Sciatic nerve (tissue), 2 donors: ENCODE results near the gene CTNNA3. TPM values are rescaled to one million over a fixed set of nuclear protein-coding genes. Genes with fewer than 3 reads are reported as not detected.

Source experiments
- ATAC-seq: fragments of 200-7000 bp; cut with Tn5 transposase; one replicate; pipeline ENCODE4 v1.9.1; 2020; ENCODE audit warnings: mild to moderate bottlenecking, moderate library complexity
- DNase-seq: peaks from one replicate; pipeline ENCODE4 v3.0.0-alpha.2; 2020; ENCODE audit warnings: low spot score
- intact Hi-C: fragments of 100-400 bp; cut with DNase I; formaldehyde crosslinking; loops from one replicate; pipeline ENCODE4 v1.14.2; 2022
- total RNA-seq: library from RNA; stranded (reverse); fragmentation: NEBNext Ultra II Directional; extraction: Animal tissue kit (Norgen Biotek cat#: 25700); gene quantifications from one replicate; pipeline ENCODE4 v1.2.1, GENCODE V29; 2021
- donor health status: DM: no; HTN: no; CAD: no.
- donor health status: DM: no; HTN: no; CAD: no.

The CTNNA3 gene
- total RNA-seq, 1 donor from 2014 or later: 89.6 TPM

DNA sequence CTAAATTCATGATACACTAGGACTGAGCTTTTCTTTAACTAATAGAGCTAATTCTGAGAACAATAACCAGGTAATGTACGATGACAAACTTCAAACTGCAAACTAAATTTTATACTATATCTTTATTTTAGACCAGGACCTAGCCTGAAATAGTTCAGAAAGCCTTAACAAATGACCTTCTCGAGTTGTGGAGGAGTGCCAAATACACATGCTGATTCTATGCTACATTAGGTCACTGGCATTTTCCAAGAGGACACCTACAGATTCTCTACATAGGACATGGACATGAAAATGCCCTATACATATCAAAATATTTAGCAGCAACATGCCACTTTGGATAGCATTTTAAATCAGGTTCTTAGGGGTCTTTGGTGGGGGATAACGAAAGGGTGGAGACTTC, 814.2 kb downstream of the CTNNA3 start:
- DNase-seq (no peak), ATAC-seq (no peak)
- intact Hi-C loops: no loop called here

DNA sequence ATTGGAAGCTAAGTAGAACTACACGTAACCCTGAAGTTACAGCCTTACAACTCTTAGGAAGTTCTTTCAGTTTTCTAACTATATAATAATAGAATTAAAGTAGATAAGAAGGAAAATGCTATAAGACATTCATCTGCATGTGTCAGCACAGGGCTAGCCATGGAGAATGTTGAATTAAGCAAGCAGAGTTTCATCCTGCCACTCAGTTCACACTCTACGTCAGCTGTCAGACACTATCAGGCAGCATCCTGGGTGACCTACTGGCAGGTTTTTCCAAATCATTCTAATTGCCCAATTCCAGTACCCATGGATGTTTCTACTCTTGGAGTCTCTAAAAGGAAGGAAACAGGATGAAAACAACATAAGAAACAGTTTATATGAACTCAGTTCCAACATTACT, 815.2 kb downstream of the CTNNA3 start:
- intact Hi-C loops: no loop called here
- DNase-seq: no peak
- ATAC-seq: no peak

DNA sequence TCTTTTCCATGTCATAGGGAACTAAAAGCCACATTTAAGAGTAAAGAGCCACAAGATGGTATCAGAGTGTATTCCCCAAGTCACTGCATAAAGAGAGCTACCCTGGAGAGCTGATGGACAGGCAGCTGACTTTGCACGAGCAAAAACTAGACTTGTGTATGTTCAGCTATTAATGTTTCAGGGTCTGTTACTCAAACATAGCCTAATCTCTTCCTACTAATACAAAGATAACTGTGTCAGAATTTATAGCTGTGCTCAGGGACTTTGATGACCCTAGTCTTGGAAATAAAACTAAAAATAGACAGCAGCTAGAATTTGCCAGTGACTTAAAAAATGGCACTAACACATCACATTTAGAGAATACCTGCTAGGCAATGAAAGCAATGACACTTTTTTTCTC, 815.7 kb downstream of the CTNNA3 start:
- DNase-seq: no peak
- intact Hi-C loops: no loop called here
- ATAC-seq: no peak

DNA sequence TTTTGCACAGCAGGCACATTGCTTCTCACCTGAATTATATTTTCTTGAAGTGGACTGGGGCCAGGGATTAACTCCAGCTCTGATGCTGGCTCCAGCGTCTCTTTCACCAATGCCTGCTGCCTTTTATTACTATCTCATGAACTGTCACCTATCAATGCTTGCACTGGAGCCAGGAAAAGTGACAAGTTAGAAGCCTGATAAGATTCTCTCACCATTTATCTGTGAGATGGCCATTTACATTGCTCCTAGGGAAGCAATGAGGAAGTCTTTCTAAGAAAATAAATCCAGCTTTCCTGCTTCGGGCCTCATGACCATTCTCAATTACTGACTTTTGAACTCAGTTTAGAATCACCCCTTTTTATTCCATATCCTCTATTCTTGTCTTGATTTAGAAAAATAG, 818.6 kb downstream of the CTNNA3 start:
- ATAC-seq (no peak), DNase-seq (no peak)
- intact Hi-C loops: no loop called here

DNA sequence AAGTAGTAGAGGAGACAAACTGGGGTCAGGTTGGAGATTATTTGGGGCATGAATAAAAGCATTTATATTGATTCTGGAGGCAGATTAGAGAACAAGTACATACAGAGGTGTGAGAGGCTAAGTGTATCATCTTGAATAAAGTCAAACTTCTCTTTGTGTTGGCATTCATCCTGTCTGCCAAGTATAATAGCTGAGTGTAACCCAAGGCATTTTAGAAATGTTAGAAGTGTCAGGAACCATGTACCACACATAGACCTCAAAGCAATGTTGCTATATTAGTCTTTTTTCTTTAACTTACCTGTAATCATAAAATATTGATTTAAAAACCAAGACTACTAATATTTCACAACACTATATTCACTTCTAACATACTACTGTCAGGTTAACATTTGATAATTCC, 826.4 kb downstream of the CTNNA3 start:
- intact Hi-C loops: no loop called here
- DNase-seq (no peak), ATAC-seq (no peak)

DNA sequence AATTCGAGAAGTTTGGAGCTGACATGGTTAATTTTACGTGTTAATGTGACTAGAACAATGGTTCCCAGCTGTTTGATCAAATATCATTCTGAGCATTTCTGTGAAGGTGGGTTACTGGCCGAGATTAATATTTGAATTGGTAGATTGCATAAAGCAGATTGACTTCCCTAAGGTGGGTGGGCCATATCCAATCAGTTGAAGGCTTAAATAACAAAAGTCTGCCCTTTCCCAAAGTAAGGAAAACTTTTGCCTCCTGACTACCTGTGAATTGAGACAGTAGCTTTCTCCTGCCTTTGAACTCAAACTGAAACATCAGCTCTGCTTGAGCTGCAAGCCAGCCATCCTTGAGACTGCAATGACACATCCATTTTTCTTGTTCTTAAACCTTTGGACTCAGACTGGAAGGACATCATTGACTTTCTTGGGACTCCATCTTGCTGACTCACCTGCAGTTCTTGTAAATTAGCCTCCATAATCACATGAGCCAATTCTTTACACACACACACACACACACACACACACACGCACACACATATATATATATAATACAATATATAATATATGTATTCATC, 833.2 kb downstream of the CTNNA3 start:
- DNase-seq (no peak), ATAC-seq (no peak)
- intact Hi-C loops: no loop called here

DNA sequence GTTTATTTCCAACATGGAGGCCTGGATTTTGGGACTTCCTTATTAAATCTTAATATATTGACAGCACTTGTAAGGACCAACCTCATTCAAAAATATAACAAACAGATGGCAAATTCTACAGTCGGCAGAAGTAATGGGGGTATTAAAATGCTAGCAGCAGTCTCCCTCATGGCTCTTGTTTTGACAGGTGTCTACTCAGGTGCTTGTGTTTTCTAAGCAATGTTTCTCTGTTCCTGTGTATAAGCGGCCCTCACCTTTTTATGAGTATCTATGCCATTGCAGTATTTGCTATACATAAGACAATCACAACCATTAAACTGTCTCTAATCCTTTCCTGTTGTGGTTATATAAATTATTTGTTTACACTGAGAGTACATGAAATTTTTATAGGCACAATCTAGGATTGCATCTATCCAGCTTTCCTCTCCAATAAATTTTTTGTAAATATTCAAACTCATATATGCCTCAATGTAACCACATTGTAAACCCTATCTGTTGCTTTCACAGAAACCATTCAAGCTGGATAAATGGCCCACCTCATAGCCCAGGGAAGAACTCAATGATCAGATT, 835.5 kb downstream of the CTNNA3 start:
- no peak for ATAC-seq
- no peak for DNase-seq
- intact Hi-C loops: no loop called here

DNA sequence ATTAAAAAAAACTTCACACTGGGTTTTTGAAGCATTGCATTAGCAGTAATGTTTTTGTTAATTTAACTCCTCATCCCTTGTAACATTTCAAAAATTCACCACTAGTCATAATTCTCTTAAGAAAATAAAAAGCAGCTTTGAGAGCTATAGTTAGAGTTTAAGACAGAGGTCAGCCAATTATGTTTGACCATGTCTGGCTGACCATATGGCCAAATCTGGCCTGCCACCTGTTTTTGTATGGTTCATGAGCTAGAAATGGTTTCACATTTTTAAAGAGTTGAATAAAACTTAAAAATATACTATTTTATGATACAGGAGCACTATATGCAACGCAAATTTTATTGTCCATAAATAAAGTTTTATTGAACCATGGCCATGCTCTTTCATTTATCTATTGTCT, 843.2 kb downstream of the CTNNA3 start:
- no peak for ATAC-seq
- intact Hi-C loops: no loop called here
- DNase-seq: no peak

DNA sequence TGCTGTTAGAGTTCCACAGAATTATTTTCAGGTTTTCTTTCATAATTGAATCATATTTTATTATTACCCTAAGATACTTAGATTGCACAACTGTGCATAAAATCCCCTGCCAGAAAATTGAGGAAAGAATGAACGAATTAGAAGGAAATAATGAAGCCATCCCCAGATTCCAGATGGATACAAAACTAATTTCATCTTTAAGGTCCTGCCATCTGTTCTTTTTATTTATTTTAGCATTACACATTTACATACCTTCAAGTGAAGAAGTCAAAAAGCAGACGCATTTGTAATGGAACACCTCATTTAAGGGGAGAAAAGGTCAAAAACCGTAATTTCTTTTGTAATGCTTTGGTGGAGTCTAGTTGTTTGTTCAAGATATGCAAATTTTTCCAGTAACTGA, 847.1 kb downstream of the CTNNA3 start:
- intact Hi-C loops: no loop called here
- no peak for ATAC-seq

DNA sequence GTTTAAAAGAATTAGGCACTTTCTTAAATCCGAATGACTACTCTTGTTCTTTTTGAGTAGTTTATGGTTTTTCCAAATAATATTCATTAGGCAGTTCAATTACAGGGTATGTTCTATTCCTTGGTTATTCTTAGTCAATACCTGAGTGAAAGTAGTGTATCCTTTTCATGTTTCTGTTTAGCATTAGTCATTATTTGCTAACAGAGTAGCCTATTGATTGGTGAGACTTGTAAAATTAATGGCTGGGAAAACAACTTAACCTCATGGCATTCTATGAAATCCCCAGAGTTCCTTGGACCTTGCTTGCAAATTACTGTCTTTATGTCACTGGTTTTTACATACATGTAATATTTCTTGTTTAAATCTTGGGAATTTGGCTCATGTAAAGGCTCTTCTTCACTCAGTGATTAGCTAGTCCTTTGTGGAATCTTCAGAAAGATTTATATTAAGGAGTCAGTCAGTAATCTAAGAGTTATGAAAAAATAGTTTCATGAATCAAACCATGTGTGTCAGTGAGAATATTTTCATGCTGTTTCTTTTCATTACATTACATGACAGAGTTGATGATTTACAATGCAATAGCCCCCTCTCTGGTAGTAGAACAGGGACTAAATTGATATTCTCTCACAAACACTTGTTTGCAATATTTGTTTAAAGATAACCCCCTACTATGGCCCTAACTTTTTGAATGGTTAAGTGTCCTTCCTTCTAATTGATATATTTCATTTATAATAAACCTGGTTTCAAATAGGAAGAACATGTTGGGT, 851.6 kb downstream of the CTNNA3 start:
- DNase-seq (no peak), ATAC-seq (no peak)
- intact Hi-C loops: no loop called here

More for the DNA sequence above, 847.1 kb downstream of the CTNNA3 start:
- DNase-seq: no peak

DNA sequence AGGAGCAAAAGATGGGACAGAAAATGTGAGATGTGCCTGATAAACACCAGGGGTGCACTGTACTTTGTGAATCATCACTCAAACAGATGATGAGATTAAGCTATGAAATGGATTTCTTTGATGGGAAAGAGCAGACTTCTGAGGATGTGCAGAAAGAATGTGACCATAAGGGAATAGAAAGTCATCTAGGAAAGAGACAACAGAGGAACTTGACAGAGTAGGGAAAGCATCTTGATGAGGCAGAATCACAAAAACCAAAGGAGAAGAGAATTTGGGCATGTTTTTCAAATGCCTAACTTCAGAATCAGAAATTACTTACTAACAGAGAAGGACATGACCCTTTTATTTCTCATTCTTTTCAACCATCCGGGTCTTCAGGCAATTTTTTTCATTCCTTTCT, 852.6 kb downstream of the CTNNA3 start:
- intact Hi-C loops: no loop called here
- DNase-seq (no peak), ATAC-seq (no peak)

DNA sequence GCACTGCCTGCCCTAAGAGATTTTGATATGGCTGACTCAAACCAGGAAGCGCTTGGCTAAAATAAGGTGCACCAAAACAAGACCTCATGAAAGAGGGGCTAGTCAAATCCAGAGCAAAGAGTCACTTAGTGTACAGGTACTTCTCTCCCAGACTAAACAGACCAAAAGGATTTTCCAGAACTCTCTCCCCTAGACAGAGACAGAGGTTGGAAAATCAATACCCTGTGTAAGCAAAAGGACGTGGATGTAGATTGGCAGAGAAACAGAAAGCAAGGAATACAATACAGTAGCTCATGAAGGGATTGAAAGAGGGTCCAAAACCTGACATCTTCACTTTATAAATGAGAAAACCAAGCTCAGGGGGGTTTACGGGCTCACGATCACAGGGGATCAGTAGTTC, 853.1 kb downstream of the CTNNA3 start:
- ATAC-seq (no peak), DNase-seq (no peak)
- intact Hi-C loops: no loop called here

DNA sequence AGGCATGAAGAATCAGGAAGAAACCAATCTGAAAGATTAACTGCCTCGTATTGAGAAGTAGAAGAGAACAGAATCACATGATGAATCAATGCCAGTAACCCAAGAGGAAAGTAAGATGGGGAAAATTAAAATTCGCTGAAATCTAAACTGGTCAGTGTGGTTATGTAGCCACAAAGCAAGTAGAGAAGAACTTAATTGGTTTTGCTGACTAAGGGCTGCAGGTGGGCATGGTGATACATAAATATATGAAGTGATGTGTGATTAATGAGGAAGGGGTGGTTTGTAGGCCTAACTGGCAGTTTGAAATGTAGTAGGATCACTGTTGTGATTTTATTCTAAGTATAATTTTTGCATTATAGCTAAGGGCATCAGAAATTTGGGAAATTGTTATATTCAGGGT, 853.6 kb downstream of the CTNNA3 start:
- intact Hi-C loops: no loop called here
- ATAC-seq (no peak), DNase-seq (no peak)

DNA sequence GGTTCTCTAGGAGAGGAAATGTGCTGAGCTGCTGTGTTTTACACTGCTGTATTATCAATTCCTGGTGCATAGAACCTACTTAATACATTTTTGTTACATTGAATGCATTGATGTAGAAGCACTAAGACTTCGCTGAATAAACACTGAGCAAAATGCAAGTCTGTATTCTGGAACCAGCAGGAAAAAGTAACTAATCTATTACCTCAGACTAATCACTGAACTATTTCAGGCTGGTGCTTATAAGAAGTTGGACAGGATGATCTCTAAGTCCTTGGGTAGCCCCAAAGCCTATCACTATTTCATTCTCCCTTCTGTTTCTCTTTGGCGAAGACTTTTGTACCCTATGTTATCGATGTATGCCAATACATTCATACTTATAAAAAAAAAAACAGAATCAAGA, 857.3 kb downstream of the CTNNA3 start:
- ATAC-seq (no peak), DNase-seq (no peak)
- intact Hi-C loops: no loop called here

DNA sequence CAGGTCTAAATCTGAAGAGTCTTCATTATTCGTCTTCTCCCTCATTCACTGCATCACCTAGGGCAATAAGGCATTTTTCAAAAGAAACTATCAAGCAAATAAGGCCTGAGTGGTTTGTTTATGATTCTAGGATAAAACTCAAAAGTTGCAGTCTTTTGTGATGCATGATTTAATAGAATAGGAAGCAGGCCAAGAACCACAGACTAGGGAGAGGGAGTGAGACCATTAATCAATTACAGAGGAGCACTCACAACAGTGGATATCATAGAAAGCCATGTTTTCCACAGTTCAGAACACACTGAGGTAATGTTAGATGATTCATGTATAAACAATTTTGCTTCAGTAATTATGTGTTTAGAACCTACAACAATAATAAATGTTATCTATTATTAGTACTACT, 858.0 kb downstream of the CTNNA3 start:
- DNase-seq (no peak), ATAC-seq (no peak)
- intact Hi-C loops: no loop called here

DNA sequence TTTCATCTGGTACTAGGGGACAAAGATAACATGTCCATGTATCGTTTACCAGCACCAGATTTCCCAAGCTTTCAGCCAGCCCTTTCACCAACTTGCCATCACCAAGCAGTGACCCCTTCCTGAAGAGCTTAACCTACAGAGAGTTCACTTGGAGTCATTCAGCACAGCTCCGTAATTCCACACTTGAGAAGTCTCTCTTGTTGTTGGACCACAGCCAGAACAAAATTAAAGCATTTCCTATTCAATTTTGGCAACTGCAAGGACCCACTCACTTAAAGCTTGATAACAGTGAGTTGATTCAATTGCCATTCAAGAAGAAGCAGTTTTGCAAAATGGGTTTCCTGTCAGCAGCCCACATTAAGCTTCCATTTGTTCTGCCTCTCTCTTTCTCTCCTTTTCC, 858.7 kb downstream of the CTNNA3 start:
- no peak for ATAC-seq
- intact Hi-C loops: no loop called here

DNA sequence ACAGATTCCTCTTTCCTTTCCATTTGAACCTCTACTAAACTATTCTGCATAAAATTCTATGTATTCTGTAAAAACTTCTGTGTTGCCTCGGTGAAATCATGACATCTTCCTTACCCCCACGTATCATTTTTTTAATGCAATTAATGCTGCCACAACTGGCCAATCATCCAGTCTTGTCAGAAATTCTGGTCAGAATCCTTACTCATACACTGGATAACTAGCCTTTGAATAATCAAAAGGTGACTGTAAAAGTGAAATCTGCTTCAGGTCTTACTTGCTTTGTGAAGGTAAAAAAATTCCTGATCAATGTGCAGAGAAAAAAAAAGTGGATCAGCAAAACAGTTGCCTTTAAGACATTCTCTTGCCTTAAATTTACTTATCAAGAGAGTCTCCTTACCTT, 859.2 kb downstream of the CTNNA3 start:
- DNase-seq (no peak), ATAC-seq (no peak)
- intact Hi-C loops: no loop called here

More for the DNA sequence above, 858.7 kb downstream of the CTNNA3 start:
- DNase-seq: no peak

DNA sequence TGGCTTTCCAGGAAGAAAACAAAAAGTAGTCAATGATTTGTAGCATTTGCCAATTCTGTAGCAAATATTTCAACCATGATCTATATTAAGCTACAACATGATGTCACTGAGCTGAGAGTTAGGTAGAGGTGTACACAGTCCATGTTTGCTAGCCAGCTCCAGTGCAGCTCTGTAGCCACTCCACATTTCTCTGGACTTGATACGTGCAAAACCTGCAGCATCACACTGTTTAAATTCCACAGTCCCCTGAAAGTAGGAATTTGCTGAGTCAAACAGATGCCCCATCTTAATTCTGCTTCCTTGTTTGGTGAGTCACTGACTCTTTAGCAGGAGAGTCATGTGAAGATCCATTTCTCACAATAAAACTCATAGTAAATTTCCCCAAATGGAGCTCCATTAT, 859.9 kb downstream of the CTNNA3 start:
- DNase-seq: no peak
- intact Hi-C loops: no loop called here
- ATAC-seq: no peak

DNA sequence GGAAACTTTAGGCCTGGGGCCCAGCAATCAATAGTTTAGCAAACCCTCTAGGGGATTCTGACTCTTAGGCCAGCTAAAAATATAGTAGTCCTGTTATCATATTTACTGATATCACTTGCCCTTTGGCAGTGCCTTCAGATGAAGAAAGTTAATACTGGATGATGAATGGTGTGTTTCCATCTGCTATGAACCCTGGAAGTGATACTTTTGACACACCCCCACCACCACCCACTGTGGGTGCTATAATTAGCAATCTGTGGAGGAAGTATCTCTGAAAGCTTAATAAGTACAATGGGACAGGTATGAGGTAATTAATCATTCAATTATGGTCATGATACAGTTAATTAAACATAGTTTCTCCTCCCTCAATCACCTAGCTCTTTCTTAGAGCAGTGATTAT, 860.6 kb downstream of the CTNNA3 start:
- ATAC-seq (no peak), DNase-seq (no peak)
- intact Hi-C loops: no loop called here

DNA sequence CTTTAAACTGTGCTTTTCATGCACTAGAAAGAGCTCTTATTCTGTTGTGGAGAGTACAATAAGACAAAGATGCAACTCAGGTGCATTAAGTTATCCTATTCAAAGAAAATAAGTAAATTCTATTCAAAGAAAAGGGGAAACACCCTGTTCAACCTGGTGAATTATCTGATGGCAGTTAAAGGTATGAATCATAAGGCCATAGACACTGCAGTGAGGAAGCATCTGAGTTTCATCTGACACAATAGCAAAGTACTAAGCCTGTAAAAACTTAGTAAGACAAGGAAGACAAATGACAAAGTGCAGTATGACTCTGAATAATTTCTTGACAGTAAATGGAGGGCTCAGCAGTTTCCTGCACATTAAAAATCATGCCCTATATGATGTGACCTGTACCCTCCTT, 861.2 kb downstream of the CTNNA3 start:
- DNase-seq (no peak), ATAC-seq (no peak)
- intact Hi-C loops: no loop called here

DNA sequence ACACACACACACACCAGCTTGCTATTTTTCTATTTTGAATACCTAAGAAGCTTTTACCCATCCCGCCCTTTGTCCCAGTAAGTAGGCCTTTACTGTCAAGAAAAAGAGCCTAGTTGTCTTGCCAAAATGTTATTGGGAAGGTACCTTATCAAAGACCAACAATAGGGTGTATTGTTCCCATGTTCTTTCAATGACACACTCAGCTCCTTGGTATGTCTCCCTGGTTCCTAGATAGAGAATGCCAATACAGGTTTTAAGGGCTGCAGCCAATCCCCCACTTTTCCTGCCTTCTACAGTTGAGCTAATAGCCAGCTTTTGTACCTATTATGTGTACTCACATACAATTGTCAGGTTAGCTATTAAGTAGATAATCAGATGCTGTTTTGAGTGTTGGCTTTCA, 862.1 kb downstream of the CTNNA3 start:
- ATAC-seq (no peak), DNase-seq (no peak)
- intact Hi-C loops: no loop called here
